MG63 (cell line): ENCODE data around the gene SIRT3. TPM values are rescaled to one million over a fixed set of nuclear protein-coding genes. Genes with fewer than 3 reads are reported as not detected.
"Not testable (repeated sequence)": the region's sequence is repeated elsewhere in the genome, so short reads cannot be mapped to it uniquely, and the experiment has no call there.

Experiments used
- DNase-seq: peaks from one replicate; pipeline ENCODE4 v3.0.0-alpha.2; 2020
- H3K27me3 ChIP-seq: fragments of 250-450 bp; sonication (Bioruptor Pico); 2 replicates; pipeline ENCODE4 v1.5.1; 2020; ENCODE audit warnings: mild to moderate bottlenecking, moderate library complexity
- H3K36me3 ChIP-seq: fragments of 250-450 bp; sonication (Bioruptor Pico); 2 replicates; pipeline ENCODE4 v1.5.1; 2020; ENCODE audit warnings: mild to moderate bottlenecking, moderate library complexity
- H3K4me3 ChIP-seq: fragments of 250-450 bp; sonication (Bioruptor Pico); 2 replicates; pipeline ENCODE4 v1.5.1; 2020; ENCODE audit warnings: mild to moderate bottlenecking, moderate library complexity
- H3K9me3 ChIP-seq: fragments of 250-450 bp; sonication (Bioruptor Pico); 2 replicates; pipeline ENCODE4 v1.5.1; 2020; ENCODE audit warnings: mild to moderate bottlenecking, moderate library complexity
- total RNA-seq: library from RNA; depleted of rRNA; stranded (reverse); fragments of >200 nt; shearing (Covaris generic); gene quantifications from 2 replicates; pipeline ENCODE4 v1.2.3, GENCODE V29; 2014; ENCODE audit warnings: low replicate concordance

Gene SIRT3
- total RNA-seq, 1 experiment from 2014 or later: 24.9 TPM

DNA sequence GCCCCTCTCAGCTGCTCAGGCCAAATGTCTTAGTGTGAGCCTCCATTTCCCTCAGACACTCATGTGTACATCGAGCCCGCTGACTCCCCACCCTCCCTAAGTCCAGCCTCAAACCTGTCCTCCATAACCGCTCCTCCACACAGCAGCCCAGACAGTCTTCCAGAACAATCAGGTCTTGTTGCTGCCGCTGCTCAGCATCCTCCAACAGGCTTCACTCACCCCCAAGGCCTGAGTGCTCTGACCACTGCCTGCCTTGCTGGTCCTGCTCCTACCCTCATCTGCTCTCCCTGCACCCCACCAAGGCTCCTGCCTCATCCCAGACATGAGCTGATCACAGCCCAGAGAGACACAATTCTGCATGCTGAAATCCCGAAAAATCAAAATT is 17.7 kb upstream of the SIRT3 start:
- no peak for DNase-seq
- Histone ChIP-seq H3K36me3 (peaks cover 28% of the 10 kb centered on the region), H3K27me3 (no peaks in the 10 kb centered on the region)

DNA sequence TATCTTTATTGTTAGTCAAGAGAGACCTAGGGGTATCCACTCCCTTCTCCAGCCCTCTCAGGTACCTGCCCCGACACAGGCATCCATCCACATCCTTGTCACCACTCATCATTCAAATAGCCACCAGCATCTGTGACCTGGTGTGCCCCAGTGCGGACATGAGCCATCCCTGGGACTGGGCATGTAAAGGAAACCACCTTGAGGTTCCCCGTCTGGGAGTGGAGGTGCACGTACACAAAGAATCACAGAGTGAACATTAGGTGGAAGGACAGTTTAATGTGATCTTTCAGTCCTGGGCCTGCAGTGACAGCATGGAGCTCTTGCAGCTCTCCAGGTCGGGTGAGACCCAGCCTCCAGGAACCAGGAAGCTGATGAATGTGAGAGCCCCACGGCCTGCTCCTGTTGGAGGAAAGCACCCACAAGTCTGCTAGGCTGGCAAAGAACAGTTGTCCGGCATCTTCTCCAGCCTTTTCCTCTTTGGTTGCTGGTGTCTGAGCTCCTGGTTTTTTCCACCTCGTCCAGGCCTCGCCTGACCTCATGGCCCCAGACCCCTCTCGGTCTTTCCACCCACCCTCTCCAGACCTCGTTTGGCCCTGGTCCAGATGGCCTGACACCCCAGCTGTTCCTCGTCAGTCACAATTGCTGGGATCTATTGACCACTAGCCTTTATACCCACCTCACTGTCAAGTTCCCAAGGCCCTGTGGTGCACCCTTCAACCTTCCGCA is 17.2 kb upstream of the SIRT3 start:
- no peak for DNase-seq
- Histone ChIP-seq H3K36me3 (peaks cover 34% of the 10 kb centered on the region), H3K4me3 (no peak overlapping the region), H3K27me3 (no peaks in the 10 kb centered on the region), H3K9me3 (no peaks in the 10 kb centered on the region)

More for the DNA sequence above, 17.7 kb upstream of the SIRT3 start:
- Histone ChIP-seq H3K9me3 (no peaks in the 10 kb centered on the region), H3K4me3 (no peak overlapping the region)

DNA sequence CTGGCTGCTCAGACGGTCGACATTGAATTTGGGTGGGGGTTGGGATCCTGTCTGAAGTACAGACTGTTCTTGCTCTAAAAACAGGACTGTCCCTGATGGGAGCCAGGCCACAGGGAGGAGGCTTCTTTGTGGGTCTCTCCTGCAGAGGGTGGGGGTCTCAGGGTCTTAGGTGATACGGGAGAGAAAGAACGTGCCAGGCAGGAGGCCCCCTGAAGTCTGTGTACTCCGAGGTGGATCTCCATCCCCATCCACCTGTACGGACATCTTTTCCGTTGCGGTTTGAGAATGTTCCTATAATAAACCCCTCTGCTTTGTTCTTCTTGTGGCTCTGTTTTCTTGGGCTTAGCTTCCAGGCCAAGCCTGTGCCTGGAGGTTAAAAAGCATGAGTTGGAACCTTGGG is 16.5 kb upstream of the SIRT3 start:
- DNase-seq: no peak
- no peaks in the 10 kb centered on the region for H3K27me3 ChIP-seq
- peaks cover 41% of the 10 kb centered on the region for H3K36me3 ChIP-seq
- no peak overlapping the region for H3K4me3 ChIP-seq
- H3K9me3 ChIP-seq: no peaks in the 10 kb centered on the region

DNA sequence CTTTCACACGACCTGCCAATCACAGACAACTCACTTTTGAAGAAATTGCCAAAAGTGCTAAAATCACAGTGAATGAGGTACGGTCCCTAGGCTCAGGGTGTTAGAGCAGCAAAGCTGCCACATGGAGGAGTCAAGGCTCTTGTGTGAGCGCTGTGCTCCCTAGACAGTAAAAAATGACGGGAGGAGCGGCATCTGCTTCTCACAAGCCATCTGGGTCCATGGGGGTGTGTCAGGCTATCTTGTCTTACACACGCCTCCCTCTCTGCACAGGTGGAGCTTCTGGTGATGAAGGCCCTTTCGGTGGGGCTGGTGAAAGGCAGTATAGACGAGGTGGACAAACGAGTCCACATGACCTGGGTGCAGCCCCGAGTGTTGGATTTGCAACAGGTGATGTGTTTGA is 15.4 kb upstream of the SIRT3 start:
- H3K36me3 ChIP-seq: peaks cover 52% of the 10 kb centered on the region
- H3K9me3 ChIP-seq: no peaks in the 10 kb centered on the region

GRCh38 chr11:250740-251299 is 14.7 kb upstream of the SIRT3 start:
- DNase-seq: peak; percentile 35
- Histone ChIP-seq H3K9me3 (no peaks in the 10 kb centered on the region), H3K4me3 (no peak overlapping the region), H3K27me3 (no peaks in the 10 kb centered on the region), H3K36me3 (peaks cover 59% of the 10 kb centered on the region)

More for the DNA sequence above, 15.4 kb upstream of the SIRT3 start:
- H3K27me3 ChIP-seq: no peaks in the 10 kb centered on the region
- H3K4me3 ChIP-seq: no peak overlapping the region
- no peak for DNase-seq

DNA sequence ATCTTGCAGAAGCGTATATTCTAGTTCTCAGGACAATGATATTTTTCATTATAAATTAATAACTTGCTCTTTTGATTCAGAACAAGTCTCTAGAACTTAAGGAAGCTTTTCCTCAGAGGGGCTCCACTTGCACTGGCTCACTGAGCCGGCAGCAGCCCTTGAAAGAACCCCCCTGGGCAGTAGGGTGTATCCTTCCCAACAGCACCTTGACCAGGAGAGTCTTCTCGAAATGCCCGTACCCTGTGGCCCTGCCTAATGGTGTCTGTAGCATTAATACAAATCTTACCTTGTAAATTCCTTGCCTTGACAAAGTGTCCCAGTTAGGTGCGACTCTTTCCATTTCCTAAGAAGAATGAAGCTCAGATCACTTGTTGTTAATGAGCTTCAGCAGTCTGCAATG is 14.1 kb upstream of the SIRT3 start:
- Histone ChIP-seq H3K36me3 (peaks cover 63% of the 10 kb centered on the region), H3K4me3 (no peak overlapping the region), H3K9me3 (no peaks in the 10 kb centered on the region), H3K27me3 (no peaks in the 10 kb centered on the region)
- no peak for DNase-seq

DNA sequence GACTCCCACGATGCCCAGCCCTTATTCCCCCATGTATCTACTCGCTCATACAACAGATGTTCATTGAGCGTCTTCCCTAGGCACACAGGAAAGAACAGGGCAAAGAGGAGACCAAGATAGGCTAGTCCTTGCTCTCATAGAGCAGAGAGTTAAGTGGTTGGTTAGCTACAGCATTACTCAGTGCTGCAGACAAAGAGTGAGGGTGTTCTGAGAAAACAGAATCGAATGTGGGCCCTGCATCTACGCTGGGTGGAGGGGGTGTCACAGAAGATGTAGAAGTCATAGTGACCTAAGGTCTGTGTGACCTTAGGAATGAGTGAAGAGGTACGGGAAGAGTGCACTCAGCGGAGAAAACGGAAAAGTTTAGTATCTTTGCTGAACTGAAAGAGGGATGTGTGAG is 12.9 kb upstream of the SIRT3 start:
- Histone ChIP-seq H3K36me3 (peaks cover 74% of the 10 kb centered on the region), H3K4me3 (no peak overlapping the region), H3K27me3 (no peaks in the 10 kb centered on the region), H3K9me3 (no peaks in the 10 kb centered on the region)
- no peak for DNase-seq

DNA sequence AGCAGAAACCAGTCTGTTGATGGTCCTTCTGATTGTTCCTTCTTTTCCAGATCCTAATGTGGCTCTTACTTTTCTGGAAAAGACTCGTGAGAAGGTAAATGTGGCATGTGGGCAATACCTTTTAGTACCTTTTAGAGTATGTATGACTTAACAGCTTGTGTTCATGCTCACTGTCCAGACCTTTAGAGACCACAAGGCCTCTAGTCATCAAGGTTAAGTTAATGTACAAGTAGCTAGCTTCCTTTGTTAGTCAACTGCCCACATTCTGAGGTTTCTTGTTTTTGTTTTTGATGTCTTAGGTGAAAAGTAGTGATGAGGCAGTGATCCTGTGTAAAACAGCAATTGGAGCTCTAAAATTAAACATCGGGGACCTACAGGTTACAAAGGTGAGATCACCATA is 8.2 kb upstream of the SIRT3 start:
- H3K9me3 ChIP-seq: no peaks in the 10 kb centered on the region
- H3K36me3 ChIP-seq: peaks cover 94% of the 10 kb centered on the region
- no peaks in the 10 kb centered on the region for H3K27me3 ChIP-seq
- no peak for DNase-seq
- H3K4me3 ChIP-seq: no peak overlapping the region

GRCh38 chr11:241634-242033 is 5.5 kb upstream of the SIRT3 start:
- no peaks in the 10 kb centered on the region for H3K27me3 ChIP-seq
- peaks cover 88% of the 10 kb centered on the region for H3K36me3 ChIP-seq
- H3K9me3 ChIP-seq: no peaks in the 10 kb centered on the region
- no peak overlapping the region for H3K4me3 ChIP-seq
- no peak for DNase-seq

GRCh38 chr11:240315-240714 is 4.2 kb upstream of the SIRT3 start:
- DNase-seq: no peak
- H3K27me3 ChIP-seq: no peaks in the 10 kb centered on the region
- no peak overlapping the region for H3K4me3 ChIP-seq
- no peaks in the 10 kb centered on the region for H3K9me3 ChIP-seq
- peaks cover 76% of the 10 kb centered on the region for H3K36me3 ChIP-seq

DNA sequence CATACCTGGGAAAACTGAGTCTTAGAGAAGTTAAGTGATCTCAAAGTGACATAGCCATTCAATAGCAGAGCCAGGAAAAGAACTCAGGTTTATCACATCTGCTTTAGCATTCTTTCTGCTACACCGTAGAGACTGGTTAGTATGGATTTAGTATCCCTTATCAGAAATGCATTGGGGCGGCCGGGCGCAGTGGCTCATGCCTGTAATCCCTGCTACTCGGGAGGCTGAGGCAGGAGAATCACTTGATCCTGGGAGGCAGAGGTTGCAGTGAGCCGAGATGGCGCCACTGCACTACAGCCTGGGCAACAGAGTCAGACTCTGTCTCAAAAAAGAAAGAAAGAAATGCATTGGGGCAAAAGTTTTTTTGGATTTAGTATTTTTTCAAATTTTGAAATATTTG is 2.2 kb upstream of the SIRT3 start:
- Histone ChIP-seq H3K4me3 (peak overlapping the region; percentile 97), H3K36me3 (peaks cover 58% of the 10 kb centered on the region)
- H3K9me3 ChIP-seq: not testable (repeated sequence)

GRCh38 chr11:236774-237767 is 929 bp upstream of the SIRT3 start, which contains the start of gene PSMD13:
PSMD13 (plus strand) TSS chr11:236976; CDS start chr11:237050, 74 bp downstream.
- no peaks in the 10 kb centered on the region for H3K27me3 ChIP-seq
- DNase-seq: peak; percentile 91
- peaks cover 45% of the 10 kb centered on the region for H3K36me3 ChIP-seq
- H3K9me3 ChIP-seq: no peaks in the 10 kb centered on the region
- peak within 1 kb of the TSS; percentile 97 for H3K4me3 ChIP-seq

More for the DNA sequence above, 2.2 kb upstream of the SIRT3 start:
- not testable (repeated sequence) for H3K27me3 ChIP-seq, DNase-seq

DNA sequence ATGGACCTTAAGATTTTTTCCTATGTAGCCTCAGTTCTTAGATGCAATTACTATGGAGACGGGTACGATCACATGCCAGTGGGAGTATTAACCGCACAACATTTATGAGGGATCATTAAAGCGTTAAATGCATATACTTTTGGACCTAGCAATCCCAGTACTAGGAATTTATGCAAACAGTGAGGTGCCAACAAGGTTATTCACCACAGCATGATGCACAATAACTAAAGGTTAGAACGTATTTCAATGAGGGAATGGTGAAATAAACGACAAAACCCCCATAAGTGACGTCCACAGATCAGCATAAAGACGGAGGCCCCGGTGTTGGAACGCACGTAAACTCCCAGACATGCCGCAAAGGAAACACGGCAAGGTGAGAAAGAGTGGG is 539 bp downstream of the SIRT3 start:
- Histone ChIP-seq H3K36me3 (peaks cover 30% of the 10 kb centered on the region), H3K4me3 (peak overlapping the region; percentile 97), H3K27me3 (no peaks in the 10 kb centered on the region), H3K9me3 (no peaks in the 10 kb centered on the region)
- DNase-seq: no peak

DNA sequence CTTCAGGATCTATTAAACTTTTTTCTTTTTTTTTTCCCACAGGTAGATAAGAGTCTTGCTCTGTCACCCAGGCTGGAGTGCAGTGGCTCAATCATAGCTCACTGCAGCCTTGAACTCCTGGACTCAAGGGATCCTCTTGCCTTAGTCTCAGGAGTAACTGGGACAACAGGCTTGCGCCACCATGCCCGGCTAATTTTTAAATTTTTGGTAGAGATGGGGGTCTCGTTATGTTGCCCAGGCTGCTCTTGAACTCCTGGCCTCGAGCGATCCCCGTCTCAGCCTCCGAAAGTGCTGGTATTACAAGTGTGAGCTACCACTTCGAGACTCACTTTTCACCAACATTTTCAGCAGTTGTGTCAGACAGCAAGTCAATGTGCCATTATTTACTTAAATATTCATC is 962 bp downstream of the SIRT3 start:
- Histone ChIP-seq H3K27me3 (no peaks in the 10 kb centered on the region), H3K9me3 (no peaks in the 10 kb centered on the region), H3K4me3 (peak overlapping the region; percentile 97)

GRCh38 chr11:232783-233565 is 3.2 kb downstream of the SIRT3 start:
- DNase-seq: no peak
- H3K9me3 ChIP-seq: no peaks in the 10 kb centered on the region

More for the DNA sequence above, 962 bp downstream of the SIRT3 start:
- H3K36me3 ChIP-seq: peaks cover 26% of the 10 kb centered on the region
- no peak for DNase-seq

GRCh38 chr11:230431-230830 is 5.7 kb downstream of the SIRT3 start:
- H3K9me3 ChIP-seq: no peaks in the 10 kb centered on the region
- no peaks in the 10 kb centered on the region for H3K27me3 ChIP-seq
- no peak overlapping the region for H3K4me3 ChIP-seq
- H3K36me3 ChIP-seq: no peaks in the 10 kb centered on the region
- DNase-seq: no peak

More at GRCh38 chr11:232783-233565, 3.2 kb downstream of the SIRT3 start:
- Histone ChIP-seq H3K4me3 (no peak overlapping the region), H3K36me3 (peaks cover 10% of the 10 kb centered on the region; the same call in 1 of the 2 replicates), H3K27me3 (no peaks in the 10 kb centered on the region)
